COR-L47 (cell line): ENCODE results near the gene CCDC74A.
"Not testable (repeated sequence)": the region's sequence is repeated elsewhere in the genome, so short reads cannot be mapped to it uniquely, and the experiment has no call there.

ENCODE experiments used
- DNase-seq: peaks from one replicate; lab custom pipeline; 2025; lab: John Stamatoyannopoulos, UW

CCDC74A gene

GRCh38 chr2:131529864-131530445 lies 2.3 kb downstream of the CCDC74A start:
- DNase-seq: not testable (repeated sequence)

- not testable (repeated sequence) for DNase-seq
Measured at GRCh38 chr2:131530626-131531344, 3.1 kb downstream of the CCDC74A start.

DNA sequence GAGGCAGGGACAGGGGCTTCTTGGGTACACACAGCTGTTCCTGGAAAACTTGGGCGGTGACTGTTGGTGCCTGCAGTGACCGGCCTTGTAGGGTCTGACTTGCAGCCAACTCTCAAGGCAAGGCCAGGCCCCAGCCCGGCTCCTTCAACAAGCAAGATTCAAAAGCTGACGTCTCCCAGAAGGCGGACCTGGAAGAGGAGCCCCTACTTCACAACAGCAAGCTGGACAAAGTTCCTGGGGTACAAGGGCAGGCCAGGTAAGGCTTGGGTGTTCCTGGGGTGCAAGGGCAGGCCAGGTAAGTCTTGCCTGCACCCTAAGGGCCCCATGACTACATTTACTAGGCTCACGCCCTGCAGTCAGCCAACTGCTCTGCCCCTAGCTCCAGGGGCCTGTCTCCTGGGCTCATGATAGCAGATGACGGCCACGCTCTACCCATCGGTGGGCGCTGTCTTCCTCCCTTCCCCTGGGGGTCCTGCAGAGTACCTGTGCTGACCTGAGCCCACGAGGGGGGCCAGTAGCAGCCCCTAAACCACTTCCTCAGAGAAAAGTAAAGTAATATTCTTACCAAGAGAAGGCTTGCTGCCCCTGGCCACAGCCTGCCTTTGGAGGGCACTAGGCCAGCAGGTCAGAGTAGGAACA lies 4.0 kb downstream of the CCDC74A start:
- not testable (repeated sequence) for DNase-seq

DNA sequence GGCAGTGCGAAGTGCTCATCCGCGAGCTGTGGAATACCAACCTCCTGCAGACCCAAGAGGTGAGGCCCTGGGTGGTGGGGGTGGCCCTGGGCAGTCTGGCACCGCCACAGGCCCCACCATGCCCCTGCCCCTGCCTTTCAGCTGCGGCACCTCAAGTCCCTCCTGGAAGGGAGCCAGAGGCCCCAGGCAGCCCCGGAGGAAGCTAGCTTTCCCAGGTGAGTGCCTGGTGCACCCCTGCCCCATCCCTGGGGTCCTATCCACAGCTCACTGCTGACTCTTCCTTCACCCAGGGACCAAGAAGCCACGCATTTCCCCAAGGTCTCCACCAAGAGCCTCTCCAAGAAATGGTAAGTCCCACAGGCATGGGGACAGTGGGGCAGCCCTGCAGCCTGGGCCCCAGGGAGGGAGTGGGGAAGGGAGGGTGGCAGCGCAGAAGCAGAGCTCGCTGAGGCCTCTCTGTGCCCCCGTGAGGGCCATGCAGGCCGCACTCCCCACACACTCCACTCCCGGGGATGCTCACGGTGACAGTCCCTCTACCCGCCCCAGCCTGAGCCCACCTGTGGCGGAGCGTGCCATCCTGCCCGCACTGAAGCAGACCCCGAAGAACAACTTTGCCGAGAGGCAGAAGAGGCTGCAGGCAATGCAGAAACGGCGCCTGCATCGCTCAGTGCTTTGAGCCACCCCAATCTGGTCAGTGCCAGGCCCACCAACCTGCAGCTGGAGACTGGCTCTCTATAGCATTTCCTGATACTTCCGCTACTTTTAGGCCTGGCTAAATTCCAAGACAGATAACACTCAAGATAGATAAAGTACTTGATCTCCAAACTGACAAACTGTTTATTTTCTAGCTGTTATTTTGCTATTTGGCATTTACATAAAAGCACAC lies 5.3 kb downstream of the CCDC74A start:
- not testable (repeated sequence) for DNase-seq

DNA sequence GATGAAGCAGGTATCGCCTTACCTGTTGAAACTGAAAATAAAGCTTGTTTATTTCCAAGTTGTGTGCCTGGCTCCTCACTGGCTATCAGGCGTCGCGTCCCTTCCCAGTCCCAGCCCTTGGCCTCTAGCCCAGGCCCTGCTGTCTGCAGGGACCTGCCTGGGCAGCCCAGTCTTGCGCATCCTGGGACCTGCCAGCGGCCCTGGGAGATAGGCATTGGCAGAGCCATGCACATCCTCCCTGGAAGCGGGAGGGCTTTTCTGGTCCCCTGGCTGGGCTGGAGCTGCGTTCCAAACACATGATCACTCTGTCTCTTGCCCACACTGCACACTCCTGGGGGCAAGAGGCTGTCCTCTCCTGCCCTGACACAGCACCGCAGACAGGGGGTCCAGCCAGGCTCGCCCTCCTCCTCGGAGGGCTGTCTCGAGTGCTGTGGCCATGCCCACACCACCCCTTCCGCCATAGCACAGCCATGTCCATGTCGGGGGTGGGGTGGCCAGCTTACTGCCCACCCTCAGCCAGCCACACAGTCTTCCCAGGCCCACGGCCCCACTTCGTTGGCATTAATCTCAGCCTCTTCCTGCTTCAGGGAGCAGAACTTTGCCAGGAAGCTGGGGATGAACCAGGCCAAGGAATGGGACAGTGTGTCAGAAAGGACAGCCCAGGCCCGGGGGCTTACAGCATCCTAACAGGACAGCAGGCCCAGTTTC lies 6.1 kb downstream of the CCDC74A start:
- not testable (repeated sequence) for DNase-seq

GRCh38 chr2:131534317-131534672 lies 6.6 kb downstream of the CCDC74A start:
- DNase-seq: not testable (repeated sequence)

- DNase-seq: not testable (repeated sequence)
Measured at GRCh38 chr2:131534965-131535364, 7.3 kb downstream of the CCDC74A start.

- no peak for DNase-seq
Measured at GRCh38 chr2:131535526-131535925, 7.8 kb downstream of the CCDC74A start.

DNA sequence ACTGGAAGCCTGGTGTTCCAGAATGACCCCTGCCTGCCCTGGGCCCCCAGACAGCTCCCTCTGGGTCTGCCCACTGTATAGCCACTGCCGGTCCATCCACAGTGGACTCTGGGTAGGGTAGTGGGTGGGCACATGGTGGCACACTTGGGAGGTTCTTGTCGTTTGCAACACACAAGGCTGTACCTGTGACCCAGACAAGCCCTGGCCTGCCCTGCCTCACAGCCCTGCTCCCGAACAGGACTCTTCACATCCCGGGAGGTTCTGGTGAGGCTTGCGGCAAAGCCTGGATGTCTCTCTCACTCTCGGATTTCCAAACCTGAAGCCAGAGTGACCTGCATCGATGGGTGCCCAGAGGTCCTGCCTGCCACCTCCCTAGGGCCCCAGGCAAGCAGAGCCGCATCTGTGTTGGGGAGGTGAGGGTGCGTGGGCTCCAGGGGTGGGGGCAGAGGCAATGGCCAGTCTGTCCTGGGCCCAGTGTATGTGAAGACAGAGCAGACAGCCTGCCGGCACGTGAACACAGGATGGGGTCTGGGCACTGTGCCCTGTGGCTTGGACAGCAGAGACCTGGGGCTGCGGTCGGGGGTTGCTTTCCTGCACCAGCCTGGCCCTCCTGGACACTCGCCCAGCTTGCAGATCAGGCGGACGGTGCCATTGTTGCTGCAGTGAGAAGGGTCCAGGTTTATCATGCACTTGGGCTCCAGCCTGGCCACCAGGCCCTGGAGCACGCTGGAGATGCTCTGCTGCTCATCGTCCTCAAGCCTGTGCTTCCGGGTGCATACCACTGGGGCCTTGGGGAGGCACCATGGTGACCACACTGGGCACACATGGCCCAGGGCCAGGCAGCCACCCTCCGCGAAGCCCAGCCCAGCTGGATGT lies 8.5 kb downstream of the CCDC74A start:
- not testable (repeated sequence) for DNase-seq

DNA sequence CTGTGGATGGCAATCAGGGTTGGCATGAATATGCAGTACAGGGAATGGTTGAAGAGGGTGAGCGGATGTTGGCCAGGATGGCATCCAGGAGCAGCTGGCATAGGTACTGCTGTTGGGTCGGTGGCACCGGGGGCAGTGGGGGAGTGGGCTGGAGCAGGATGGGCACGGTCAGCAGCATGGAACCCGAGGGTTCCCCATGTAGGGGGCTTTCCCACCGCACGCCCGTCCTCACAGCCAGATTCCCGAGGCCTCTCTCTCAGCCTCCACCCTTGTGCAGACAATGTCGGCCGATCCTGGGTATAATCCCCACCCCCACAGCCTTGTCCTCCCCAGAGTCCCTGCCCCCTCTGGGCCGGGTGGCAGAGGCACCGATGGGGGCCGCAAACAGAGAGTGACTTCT lies 9.2 kb downstream of the CCDC74A start:
- DNase-seq: not testable (repeated sequence)

DNA sequence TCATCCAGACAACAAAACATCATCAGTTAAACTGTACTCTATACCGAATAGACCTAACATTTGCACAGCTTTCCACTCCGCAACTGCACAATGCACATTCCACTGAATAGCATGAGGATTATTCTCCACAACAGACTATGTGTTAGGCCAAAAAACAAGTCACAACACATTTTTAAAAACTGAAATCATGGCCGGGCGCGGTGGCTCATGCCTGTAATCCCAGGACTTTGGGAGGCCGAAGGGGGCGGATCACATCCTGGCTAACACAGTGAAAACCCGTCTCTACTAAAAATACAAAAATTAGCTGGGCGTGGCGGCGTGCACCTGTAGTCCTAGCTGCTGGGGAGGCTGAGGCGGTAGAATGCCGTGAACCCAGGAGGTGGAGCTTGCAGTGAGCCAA lies 11.2 kb downstream of the CCDC74A start:
- not testable (repeated sequence) for DNase-seq

- no peak for DNase-seq
Measured at GRCh38 chr2:131542438-131543384, 15.0 kb downstream of the CCDC74A start.

- no peak for DNase-seq
Measured at GRCh38 chr2:131543385-131543891, 15.8 kb downstream of the CCDC74A start.

DNA sequence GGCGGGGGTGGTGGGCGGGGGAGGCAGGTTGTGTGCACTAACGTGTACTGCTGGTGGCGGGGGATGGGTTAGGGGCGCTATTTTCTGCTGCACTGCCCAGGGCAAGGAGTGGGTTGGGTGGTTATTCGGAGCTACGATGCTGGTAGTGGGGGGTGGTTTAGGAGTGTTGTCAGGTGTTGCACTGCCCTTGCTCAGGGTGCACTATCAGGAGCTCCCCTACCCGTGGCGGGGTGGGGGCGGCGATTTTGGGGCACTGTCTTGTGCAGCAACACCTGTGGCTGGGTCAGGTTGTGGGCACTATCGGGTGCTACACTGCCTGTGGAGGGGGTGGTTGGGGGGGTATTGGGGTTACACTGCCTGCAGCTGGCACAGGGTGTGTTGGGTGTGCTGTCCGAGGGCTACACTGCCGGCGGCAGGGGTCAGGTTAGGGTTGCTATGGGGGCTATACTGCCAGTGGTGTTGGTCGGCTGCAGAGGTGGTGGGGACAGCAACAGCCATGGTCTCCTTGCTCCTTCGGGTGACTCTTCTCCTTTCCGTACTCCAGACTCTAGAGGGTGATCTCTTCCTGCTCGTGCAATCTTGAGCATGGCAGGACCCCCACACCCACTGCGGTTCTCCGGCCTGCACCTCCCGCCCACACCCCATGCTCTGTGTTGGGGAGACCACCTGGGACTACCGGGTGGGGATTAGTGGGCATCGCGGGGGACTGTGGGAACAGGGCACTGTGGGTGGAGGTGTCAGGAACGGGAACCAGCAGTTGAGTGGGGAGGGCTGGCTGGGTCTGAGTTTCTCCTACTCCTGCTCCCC lies 16.5 kb downstream of the CCDC74A start:
- not testable (repeated sequence) for DNase-seq

DNA sequence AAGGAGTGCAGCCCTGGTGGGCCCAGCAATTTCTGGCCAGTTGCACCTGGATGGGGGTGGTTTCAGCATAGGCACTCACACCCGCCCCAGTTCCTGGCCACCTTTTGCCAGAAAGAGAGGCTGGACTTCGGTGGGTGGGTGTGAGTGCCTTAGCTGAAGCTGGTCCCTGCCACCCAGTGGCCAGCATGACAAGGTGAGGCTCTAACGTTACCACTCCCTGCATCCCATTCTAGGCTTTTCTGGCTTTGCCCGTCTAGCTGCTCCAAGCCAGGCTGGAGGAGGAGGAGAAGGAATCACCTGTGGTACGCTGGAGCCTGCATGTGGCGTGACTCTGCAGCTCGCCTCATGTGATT lies 17.1 kb downstream of the CCDC74A start:
- DNase-seq: not testable (repeated sequence)

- DNase-seq: no peak
Measured at GRCh38 chr2:131552871-131553270, 25.2 kb downstream of the CCDC74A start.

GRCh38 chr2:131556998-131557397 lies 29.3 kb downstream of the CCDC74A start:
- no peak for DNase-seq

GRCh38 chr2:131557558-131558321 lies 30.1 kb downstream of the CCDC74A start:
- DNase-seq: no peak
